Airway epithelial cell (primary cell): ENCODE data around the gene PFKFB1. TPM values are rescaled to one million over a fixed set of nuclear protein-coding genes. Genes with fewer than 3 reads are reported as not detected.

Experiments used
- total RNA-seq: library from RNA; depleted of rRNA; stranded (reverse); fragments of >200 nt; gene quantifications from 2 replicates; pipeline ENCODE4 v1.2.3, GENCODE V29; 2015

Gene PFKFB1
- not detected in 2 replicates for total RNA-seq

GRCh38 chrX:54994099-54994498, at the start of gene PFKFB1:
PFKFB1 (minus strand) TSS chrX:54994188; CDS start chrX:54994007, 181 bp downstream.

GRCh38 chrX:55030271-55031205, 36.5 kb upstream of the PFKFB1 start, which contains the start of gene ALAS2:
ALAS2 (minus strand) TSS chrX:55030977; CDS start chrX:55026000, 4,977 bp downstream.

DNA sequence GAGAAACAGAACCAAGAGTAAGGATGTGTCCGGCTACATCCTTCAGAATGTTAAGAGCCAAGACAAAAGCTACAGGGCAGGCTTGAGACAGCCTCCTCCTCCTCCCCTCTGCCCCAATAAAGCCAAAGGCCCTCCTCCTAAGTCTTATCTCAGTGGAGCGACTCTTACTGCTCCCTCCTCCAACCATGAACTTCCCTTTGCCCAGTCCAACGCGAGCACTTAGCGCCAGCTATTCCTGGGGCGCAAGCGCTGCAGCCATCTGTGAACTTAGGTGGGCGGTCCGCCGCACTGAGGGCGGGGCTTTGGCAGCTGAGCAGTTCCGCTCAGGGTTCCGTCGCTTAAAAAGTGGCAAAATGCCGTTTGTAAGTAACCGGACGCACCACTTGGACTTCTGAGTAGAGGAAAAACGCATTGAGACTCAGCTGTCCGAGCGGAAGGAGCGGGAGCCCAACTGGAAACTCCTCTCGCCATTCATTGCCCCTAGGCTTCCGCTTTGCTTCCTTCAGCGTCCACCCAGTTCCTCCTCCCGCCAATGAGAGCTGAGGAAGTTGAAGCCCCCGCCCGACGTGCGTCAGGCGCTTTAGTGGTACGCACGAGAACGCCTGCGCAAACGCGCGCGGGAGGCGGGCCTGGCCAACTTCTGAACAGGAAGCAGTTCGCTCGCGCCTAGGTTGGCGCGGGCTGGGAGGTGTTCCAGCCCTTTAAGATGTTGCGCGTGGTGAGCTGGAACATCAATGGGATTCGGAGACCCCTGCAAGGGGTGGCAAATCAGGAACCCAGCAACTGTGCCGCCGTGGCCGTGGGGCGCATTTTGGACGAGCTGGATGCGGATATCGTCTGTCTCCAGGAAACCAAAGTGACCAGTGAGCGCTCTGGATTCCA, 6.0 kb upstream of the PFKFB1 start, which contains the start of gene APEX2:
Gene APEX2, plus strand, starts transcription at position 647 of the 882 bp plus-strand sequence. Its CDS starts 60 bp downstream, at position 707.

DNA sequence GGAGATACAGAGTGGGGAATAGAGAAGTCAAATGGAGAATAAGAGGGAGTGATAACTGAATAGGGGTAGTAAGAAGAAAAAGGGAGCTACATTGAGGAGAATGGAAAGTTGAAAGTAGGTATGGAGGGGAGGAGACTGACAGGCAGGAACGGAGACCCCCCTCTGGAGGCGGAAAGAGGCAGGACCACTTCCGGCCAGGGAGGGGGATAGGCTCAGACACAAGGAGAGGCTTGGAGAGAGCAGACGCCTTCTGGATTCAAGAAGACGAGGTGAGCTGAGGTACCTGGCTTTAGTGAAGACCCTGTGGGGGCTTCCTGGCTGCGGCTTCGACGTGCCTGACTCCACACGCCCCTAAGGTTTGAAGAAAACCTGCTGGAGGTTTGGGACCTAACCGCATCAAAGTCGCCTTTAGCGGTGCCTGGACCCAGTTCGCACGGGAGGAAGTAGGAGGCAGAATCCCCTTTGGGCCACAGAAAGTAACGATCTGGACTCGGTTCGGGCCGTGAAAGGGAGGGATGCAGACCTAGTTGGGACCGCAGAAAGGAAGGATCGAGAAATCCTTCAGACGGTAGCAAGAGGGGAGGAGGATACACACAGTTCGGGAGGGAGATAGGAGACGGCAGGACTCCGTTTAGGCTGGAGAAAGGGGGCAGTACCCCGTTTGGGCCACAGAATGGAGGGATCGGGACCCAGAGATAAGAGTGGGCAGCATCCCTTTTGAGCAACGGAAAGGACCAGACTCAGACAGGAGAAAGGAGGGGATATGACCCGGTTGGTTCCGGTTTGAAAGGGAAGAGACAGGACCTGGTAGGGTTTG, 73.2 kb downstream of the PFKFB1 start, which contains the start of gene TRO:
Gene TRO, plus strand, starts transcription at position 215 of the 817 bp plus-strand sequence. CDS start 1,423 bp downstream, outside the sequence.

Other genes with a start within 250 kb of the PFKFB1 start
- not detected in 2 replicates for gene ITIH6, start 195.9 kb downstream of the PFKFB1 start, total RNA-seq
- 123 and 126 TPM in 2 replicates for gene MAGED2, start 186.4 kb downstream of the PFKFB1 start, total RNA-seq
- gene TRO, start 73.4 kb downstream of the PFKFB1 start, total RNA-seq: 1.2 and 1.6 TPM in 2 replicates
- 22.8 and 23.6 TPM in 2 replicates for gene APEX2, start 6.2 kb upstream of the PFKFB1 start, total RNA-seq
- gene ALAS2, start 36.8 kb upstream of the PFKFB1 start, total RNA-seq: not detected in 2 replicates
- not detected in 2 replicates for gene PAGE2B, start 80.8 kb upstream of the PFKFB1 start, total RNA-seq
- gene PAGE2, start 94.8 kb upstream of the PFKFB1 start, total RNA-seq: not detected in 2 replicates
- gene PAGE5, start 226.2 kb upstream of the PFKFB1 start, total RNA-seq: not detected in 2 replicates